AG20443 (cell line): ENCODE measurements around the gene MSX1.

ENCODE experiments used
- DNase-seq: peaks from one replicate; pipeline ENCODE4 v3.0.0; 2012; ENCODE audit warnings: low spot score, mixed read lengths

Gene MSX1

GRCh38 chr4:4857809-4858508 lies 1.5 kb upstream of the MSX1 start:
- DNase-seq, result no peak

- DNase-seq, result no peak
Observed at GRCh38 chr4:4858527-4859324, 739 bp upstream of the MSX1 start.

GRCh38 chr4:4859799-4860599 lies 534 bp downstream of the MSX1 start:
- DNase-seq, result peak; percentile 37

GRCh38 chr4:4860600-4861389 lies 1.3 kb downstream of the MSX1 start:
- peak; percentile 86 for DNase-seq

GRCh38 chr4:4861390-4862018 lies 2.0 kb downstream of the MSX1 start:
- no peak for DNase-seq

GRCh38 chr4:4862071-4862551 lies 2.6 kb downstream of the MSX1 start:
- no peak for DNase-seq

- DNase-seq, result no peak
Observed at GRCh38 chr4:4862665-4863482, 3.4 kb downstream of the MSX1 start.

GRCh38 chr4:4864443-4864939 lies 5.0 kb downstream of the MSX1 start:
- DNase-seq, result no peak

- DNase-seq, result no peak
Observed at GRCh38 chr4:4864940-4865704, 5.7 kb downstream of the MSX1 start.

GRCh38 chr4:4865705-4866123 lies 6.2 kb downstream of the MSX1 start:
- no peak for DNase-seq

GRCh38 chr4:4866124-4866865 lies 6.8 kb downstream of the MSX1 start:
- DNase-seq, result no peak

GRCh38 chr4:4866866-4867374 lies 7.5 kb downstream of the MSX1 start:
- no peak for DNase-seq

- DNase-seq, result no peak
Observed at GRCh38 chr4:4867375-4868039, 8.0 kb downstream of the MSX1 start.

GRCh38 chr4:4868040-4868757 lies 8.7 kb downstream of the MSX1 start:
- no peak for DNase-seq

- DNase-seq, result no peak
Observed at GRCh38 chr4:4868758-4869723, 9.6 kb downstream of the MSX1 start.
